Panc1 (cell line): ENCODE measurements around the gene NSUN6. TPM values are rescaled to one million over a fixed set of nuclear protein-coding genes. Genes with fewer than 3 reads are reported as not detected.

ENCODE experiments used
- ATAC-seq: fragments of 200-7000 bp; cut with Tn5 transposase; 2 replicates; pipeline ENCODE4 v1.9.1; 2020; ENCODE audit warnings: mild to moderate bottlenecking, moderate library complexity
- BruUV-seq: library from RNA; stranded (reverse); fragments of 400-500 nt; replicated peaks from 2 replicates; lab custom pipeline; 2021; lab: Mats Ljungman, UMichigan
- CTCF ChIA-PET: fragments of 300-600 bp; sonication (Branson Sonifier 250); formaldehyde crosslinking; loops from one replicate; lab custom pipeline; 2022; ENCODE audit warnings: antibody characterized with exemption; lab: Charles Lee
- POLR2A ChIA-PET: fragments of 300-600 bp; sonication (Branson Sonifier 250); formaldehyde crosslinking; loops from one replicate; lab custom pipeline; 2022; ENCODE audit warnings: antibody characterized with exemption; lab: Charles Lee
- DNase-seq: peaks from one replicate; pipeline ENCODE4 v3.0.0-alpha.2; 2010; ENCODE audit warnings: low read depth, low spot score
- H3K27ac ChIP-seq: 2 replicates; pipeline ENCODE4 v1.5.1; 2011; ENCODE audit warnings: mild to moderate bottlenecking, low read length, inconsistent platforms
- H3K27me3 ChIP-seq: fragments of 200-500 bp; sonication (Bioruptor generic); 2 replicates; pipeline ENCODE4 v1.6.0; 2014; ENCODE audit warnings: low read length, inconsistent platforms; ENCODE audit not compliant: control insufficient read depth, insufficient read depth
- H3K36me3 ChIP-seq: fragments of 200-500 bp; sonication (Bioruptor generic); 2 replicates; pipeline ENCODE4 v1.5.1; 2014; ENCODE audit warnings: inconsistent platforms, mild to moderate bottlenecking, low read length, moderate library complexity; ENCODE audit not compliant: control insufficient read depth, insufficient read depth
- H3K4me1 ChIP-seq: 2 replicates; pipeline ENCODE4 v1.5.1; 2011; ENCODE audit warnings: inconsistent platforms, mild to moderate bottlenecking, low read length, moderate library complexity; ENCODE audit not compliant: control insufficient read depth, insufficient read depth
- H3K4me3 ChIP-seq, 2 experiments: 2 replicates each; pipeline ENCODE4 v1.5.1; 2011 to 2012; ENCODE audit warnings: low read depth in 2 of 2, low read length in 2 of 2, mild to moderate bottlenecking in 2 of 2, inconsistent platforms in 1 of 2, moderate library complexity in 1 of 2
- H3K9me3 ChIP-seq: fragments of 200-500 bp; sonication (Bioruptor generic); 2 replicates; pipeline ENCODE4 v1.5.1; 2014; ENCODE audit warnings: low read depth, mild to moderate bottlenecking, inconsistent platforms, low read length, moderate library complexity; ENCODE audit not compliant: control insufficient read depth, insufficient read depth
- CTCF ChIP-seq: fragments of 450-650 bp; IDR thresholded peaks from 2 replicates; pipeline ENCODE4 v1.5.1; 2017; ENCODE audit warnings: mild to moderate bottlenecking
- POLR2AphosphoS5 ChIP-seq: IDR thresholded peaks from 2 replicates; pipeline ENCODE4 v1.6.1; 2012; ENCODE audit warnings: mild to moderate bottlenecking, low read depth, low read length, moderate library complexity
- REST ChIP-seq, 2 experiments: IDR thresholded peaks; 2 replicates each; pipeline ENCODE4 v1.6.1; 2011 to 2012; ENCODE audit warnings: low read depth in 2 of 2, control low read depth in 1 of 2, low read length in 1 of 2, mild to moderate bottlenecking in 1 of 2, moderate library complexity in 1 of 2; ENCODE audit not compliant: insufficient read depth in 1 of 2
- SIN3A ChIP-seq: IDR thresholded peaks from 2 replicates; pipeline ENCODE4 v1.6.1; 2012; ENCODE audit warnings: low read depth, mild to moderate bottlenecking, low read length, moderate library complexity, borderline replicate concordance; ENCODE audit not compliant: insufficient read depth
- TCF7L2 ChIP-seq: IDR thresholded peaks from 2 replicates; pipeline ENCODE4 v1.6.1; 2011; ENCODE audit warnings: mild to moderate bottlenecking, low read depth, low read length, inconsistent platforms
- in situ Hi-C: cut with HindIII; loops from 2 replicates; pipeline ENCODE4 v1.10.0; 2016; ENCODE audit warnings: low sequenced_read_pairs, low pct_unique_long_range_greater_than_20kb
- intact Hi-C: fragments of 100-400 bp; cut with micrococcal nuclease; formaldehyde crosslinking; loops from one replicate; pipeline ENCODE4 v1.10.0; 2022; ENCODE audit not compliant: unreplicated experiment
- total RNA-seq: library from RNA; stranded (reverse); gene quantifications from one replicate; pipeline ENCODE4 v1.2.1, GENCODE V29; 2021; ENCODE audit not compliant: unreplicated experiment

NSUN6 gene
- total RNA-seq, 1 experiment from 2014 or later, result 4.3 TPM

- CTCF ChIA-PET, result no interaction called here
- TF ChIP-seq TCF7L2 (no peak), POLR2AphosphoS5 (no peak), SIN3A (no peak), CTCF (no peak), REST (IDR thresholded peaks at IDR 0.05; ENCODE audit: insufficient read depth in 1 of 2, low read depth in 2 of 2, low read length in 1 of 2) (no peak)
- Histone ChIP-seq H3K4me3 (no peak overlapping the region), H3K4me1 (no peaks in the 10 kb centered on the region), H3K27me3 (no peaks in the 10 kb centered on the region), H3K9me3 (no peaks in the 10 kb centered on the region), H3K27ac (no peak overlapping the region), H3K36me3 (no peaks in the 10 kb centered on the region)
- POLR2A ChIA-PET, result no interaction called here
- no peak for ATAC-seq
- no peak for DNase-seq
- intact Hi-C loops, result no loop called here
- in situ Hi-C loops, result no loop called here
- no TSS peak for BruUV-seq
Observed at GRCh38 chr10:18539335-18539734, 112.1 kb downstream of the NSUN6 start.

GRCh38 chr10:18533896-18534295, 117.5 kb downstream of the NSUN6 start:
- BruUV-seq, result no TSS peak
- TF ChIP-seq POLR2AphosphoS5, result no peak
- TF ChIP-seq REST (IDR thresholded peaks at IDR 0.05; ENCODE audit: insufficient read depth in 1 of 2, low read depth in 2 of 2, low read length in 1 of 2), result no peak
- TF ChIP-seq CTCF, result no peak
- TF ChIP-seq TCF7L2, result no peak
- no peak for TF ChIP-seq SIN3A
- intact Hi-C loops (no loop called here), in situ Hi-C loops (no loop called here)
- no peak for ATAC-seq
- CTCF ChIA-PET, result no interaction called here
- no peaks in the 10 kb centered on the region for H3K4me1 ChIP-seq
- no peak overlapping the region for H3K4me3 ChIP-seq
- no peaks in the 10 kb centered on the region for H3K9me3 ChIP-seq
- H3K36me3 ChIP-seq, result no peaks in the 10 kb centered on the region
- no peak overlapping the region for H3K27ac ChIP-seq
- no peaks in the 10 kb centered on the region for H3K27me3 ChIP-seq
- POLR2A ChIA-PET, result no interaction called here
- DNase-seq, result no peak
